Measurements from ENCODE around the gene DNMBP.

GRCh38 chr10:99853655-99854054 lies 156.1 kb downstream of the DNMBP start:
- TF ChIP-seq POLR2A (IDR thresholded peaks at IDR 0.05) (no peak), CTCF (IDR thresholded peaks at IDR 0.05) (no peak)
